Hair follicle dermal papilla cell (primary cell): ENCODE results near the gene COL6A6. TPM values are rescaled to one million over a fixed set of nuclear protein-coding genes. Genes with fewer than 3 reads are reported as not detected.

Experiments
- total RNA-seq: library from RNA; depleted of rRNA; stranded (reverse); fragments of >200 nt; gene quantifications from 2 replicates; pipeline ENCODE4 v1.2.3, GENCODE V29; 2012

COL6A6 gene
- total RNA-seq = 0.85 and 1.3 TPM in 2 replicates

DNA sequence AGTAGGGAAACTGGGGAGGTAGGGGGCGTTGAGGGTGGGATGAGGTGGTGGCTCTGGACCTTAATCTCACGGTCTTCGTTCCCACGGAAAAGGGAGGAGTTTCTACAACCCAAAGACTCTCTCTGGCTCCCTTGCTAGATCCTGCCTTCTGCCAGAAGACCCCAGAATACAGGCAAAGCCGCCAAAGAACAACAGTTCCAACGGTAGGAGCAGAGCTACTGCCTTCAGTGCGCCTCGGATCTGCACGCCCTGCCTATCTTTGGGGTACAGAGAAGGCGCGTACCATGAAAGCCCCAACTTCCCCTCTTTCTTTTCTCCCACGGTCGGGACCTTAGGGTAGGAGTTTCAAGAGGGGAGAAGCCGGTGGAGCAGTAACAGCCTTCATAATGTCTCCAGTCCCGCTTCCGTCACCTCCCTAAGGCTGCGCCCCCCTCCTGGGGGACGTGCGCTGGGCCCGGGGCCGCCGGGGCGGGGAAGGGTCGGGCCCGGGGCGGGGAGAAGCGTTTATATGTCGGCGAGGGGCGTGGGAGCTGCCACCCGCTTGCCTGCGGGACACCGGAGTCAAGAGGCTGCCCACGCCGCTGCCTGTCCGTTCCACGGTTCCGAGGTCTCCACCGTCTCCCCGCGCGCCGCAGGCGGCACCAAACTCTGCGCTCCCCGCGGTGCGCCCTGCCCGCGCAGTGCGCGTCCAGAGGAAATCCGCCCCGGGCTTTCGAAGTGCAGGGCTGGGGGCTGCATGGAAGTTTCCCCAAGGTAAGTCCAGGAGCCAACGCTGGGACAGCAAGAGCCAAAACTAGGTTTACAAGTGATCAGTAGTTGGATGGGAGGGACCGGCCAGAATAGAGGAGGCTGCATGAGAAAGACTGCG lies at the start of gene COL6A6:
COL6A6 (plus strand) TSS at position 533 of the 868 bp plus-strand sequence. CDS start 43,188 bp downstream, outside the sequence.

Other genes with a start within 250 kb of the COL6A6 start
- gene COL6A5, start 171.5 kb upstream of the COL6A6 start, total RNA-seq = under 0.01 and 0.97 TPM in 2 replicates
- 20.4 and 36.2 TPM in 2 replicates for gene PIK3R4, start 229.7 kb downstream of the COL6A6 start, total RNA-seq